CD4-positive, alpha-beta T cell treated with Interleukin-4 for 4 hours (primary cell): Measurements from ENCODE around the gene FLT4.
"Not testable (repeated sequence)": the region's sequence is repeated elsewhere in the genome, so short reads cannot be mapped to it uniquely, and the experiment has no call there.

Source experiments
- DNase-seq: peaks from one replicate; pipeline ENCODE4 v3.0.0-alpha.2; 2020

FLT4 gene

GRCh38 chr5:180649297-180650039 lies at the start of gene FLT4:
Gene FLT4, minus strand, starts transcription at chr5:180649600. Its CDS starts 55 bp downstream, at chr5:180649545.
- DNase-seq, result no peak

DNA sequence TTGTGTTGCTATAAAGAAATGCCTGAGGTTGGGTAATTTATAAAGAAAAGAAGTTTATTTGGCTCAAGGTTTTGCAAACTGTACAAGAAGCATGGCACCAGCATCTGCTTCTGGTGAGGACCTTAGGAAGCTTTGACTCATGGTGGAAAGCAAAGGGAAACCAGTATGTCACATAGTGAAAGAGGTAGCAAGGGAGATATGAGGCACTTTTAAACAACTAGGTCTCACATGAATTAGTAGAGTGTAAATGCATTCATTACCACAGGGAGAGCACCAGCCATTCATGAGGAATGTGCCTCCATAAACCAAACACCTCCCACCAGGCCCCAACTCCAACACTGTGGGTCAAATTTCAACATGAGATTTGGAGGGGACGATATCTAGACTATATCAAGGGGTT lies 49.6 kb upstream of the FLT4 start:
- no peak for DNase-seq

DNA sequence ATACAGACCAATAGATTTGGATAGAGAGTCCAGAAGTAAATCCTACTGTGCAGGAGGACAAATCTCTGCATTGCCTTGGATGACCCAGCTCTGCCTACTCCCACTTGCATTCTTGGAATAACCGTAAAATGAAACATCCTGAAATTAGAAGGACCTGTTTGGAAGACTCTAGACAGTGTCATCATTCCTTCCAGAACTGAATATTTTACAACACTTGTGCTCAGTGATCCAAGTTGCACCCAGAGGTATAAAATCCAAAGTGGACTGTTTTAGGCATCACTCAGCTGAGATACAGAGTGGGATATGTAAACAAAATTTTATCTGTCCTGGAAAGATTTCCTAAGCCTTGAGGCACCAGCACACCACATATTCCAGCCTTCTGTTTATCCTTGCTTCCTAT lies 46.7 kb upstream of the FLT4 start:
- no peak for DNase-seq

DNA sequence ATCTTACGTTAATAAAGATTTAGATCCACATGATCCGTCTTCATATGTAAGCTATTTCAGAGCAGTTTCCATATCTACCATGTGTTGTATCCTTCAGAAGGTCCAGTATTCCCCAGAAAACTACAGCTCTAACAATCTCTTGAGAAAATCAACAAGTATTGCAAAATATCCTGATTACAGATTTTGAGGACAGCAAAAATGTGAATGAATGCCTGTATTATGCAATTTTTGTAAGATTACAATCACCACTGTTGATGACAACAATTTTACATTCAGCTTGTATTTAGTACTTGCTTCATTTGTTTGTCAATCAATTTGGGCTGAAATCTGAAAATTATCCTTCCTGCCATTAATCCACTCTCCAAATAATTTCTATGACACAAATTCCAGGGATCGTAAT lies 43.0 kb upstream of the FLT4 start:
- no peak for DNase-seq

- DNase-seq, result no peak
Observed at GRCh38 chr5:180691046-180691445, 41.6 kb upstream of the FLT4 start.

- DNase-seq, result no peak
Observed at GRCh38 chr5:180690562-180690961, 41.2 kb upstream of the FLT4 start.

DNA sequence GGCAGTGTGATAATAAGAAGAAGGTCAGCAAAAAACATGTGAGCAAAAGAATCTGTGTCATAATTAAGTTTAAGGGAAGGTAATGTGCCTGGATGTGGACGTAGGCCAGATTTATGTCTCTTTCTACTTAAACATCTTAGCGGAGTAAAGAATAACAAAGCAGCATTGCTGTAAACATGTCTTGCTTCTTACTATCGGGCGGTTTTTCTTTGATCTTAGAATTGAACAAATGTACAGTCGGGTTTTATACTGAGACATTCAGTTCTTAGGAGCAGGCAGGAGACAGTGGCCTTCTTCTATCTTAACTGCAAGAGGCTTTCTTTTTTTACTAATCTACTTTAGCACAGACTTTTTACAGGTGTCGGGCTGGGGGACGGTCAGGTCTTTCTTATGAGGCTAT lies 40.4 kb upstream of the FLT4 start:
- no peak for DNase-seq

GRCh38 chr5:180689071-180689694 lies 39.8 kb upstream of the FLT4 start:
- peak; percentile 49 for DNase-seq

DNA sequence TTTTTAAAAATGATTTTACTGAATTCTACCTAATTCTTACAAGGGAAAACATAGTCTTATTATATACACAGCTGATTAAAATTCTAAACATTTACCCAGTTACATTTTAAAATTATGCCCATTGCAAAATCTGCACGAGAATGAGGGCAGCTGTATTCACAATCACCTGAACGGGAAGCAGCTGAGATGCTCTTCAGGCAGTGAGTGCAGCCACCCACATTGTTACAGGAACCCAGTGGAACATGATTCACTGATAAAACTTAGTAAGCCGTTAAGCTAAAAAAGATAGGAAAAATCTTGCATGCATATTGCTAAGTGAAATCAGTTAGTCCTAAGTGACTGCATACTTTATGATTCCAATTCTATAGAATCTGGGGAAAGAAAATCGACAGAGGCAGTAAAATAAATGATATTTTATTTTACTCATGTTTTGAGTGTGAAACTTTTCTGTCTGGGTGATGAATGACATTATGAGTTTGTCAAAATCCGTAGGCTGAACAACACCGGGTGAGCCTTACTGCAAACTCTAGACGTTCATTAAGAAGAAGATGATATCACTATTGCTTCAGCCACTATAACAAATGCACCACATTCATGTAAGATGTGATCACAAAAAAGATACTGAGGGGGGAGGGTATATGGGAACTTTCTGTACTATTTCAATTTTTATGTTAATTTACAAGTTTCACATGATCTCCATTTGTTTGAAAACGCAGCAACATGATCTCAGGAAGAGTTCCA lies 39.1 kb upstream of the FLT4 start:
- DNase-seq, result no peak

DNA sequence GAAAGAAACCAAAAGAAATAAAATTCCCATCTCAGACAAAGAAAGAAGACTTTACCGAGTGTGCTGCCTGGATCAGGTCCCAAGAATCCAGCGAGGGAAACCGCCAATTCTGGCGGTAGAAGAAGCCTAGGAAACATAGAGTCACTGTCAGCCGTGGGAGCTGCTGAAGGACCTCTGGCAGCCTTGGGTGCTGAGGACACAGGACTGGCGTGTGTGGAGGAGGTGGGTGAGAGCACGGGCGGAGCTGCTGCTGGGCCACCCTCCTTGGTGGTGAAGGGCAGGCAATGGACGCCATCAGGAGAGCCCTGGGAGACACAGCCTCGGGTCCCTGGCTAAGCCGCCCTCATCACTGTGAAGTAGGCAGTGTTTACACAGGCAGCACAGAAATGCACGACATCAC lies 37.4 kb upstream of the FLT4 start:
- not testable (repeated sequence) for DNase-seq

DNA sequence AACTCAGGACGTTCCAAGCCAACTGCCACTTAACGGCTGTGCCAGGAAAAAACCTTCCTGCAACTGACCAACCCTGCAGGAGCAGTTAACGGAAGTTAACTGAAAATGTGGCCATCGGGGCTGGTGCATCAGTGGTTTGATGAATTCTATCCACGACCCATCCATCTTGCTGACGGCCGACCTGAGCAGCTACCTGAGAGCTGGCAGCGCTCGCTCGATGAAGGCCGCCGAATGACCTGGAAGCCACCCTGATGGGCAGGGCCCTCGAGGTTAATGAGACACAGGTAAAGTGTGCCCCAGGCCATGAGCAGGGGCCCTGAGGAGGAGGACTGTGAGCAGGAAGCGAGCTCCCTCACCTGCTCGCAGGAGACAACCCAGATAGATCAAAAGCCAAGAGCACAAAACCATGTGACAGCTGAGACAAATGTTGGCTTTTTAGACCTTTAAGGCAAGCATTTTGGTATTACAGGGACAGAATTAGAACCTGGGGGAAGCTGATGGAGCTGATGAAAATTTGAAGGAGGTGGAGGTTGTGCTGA lies 35.3 kb upstream of the FLT4 start:
- DNase-seq, result no peak

DNA sequence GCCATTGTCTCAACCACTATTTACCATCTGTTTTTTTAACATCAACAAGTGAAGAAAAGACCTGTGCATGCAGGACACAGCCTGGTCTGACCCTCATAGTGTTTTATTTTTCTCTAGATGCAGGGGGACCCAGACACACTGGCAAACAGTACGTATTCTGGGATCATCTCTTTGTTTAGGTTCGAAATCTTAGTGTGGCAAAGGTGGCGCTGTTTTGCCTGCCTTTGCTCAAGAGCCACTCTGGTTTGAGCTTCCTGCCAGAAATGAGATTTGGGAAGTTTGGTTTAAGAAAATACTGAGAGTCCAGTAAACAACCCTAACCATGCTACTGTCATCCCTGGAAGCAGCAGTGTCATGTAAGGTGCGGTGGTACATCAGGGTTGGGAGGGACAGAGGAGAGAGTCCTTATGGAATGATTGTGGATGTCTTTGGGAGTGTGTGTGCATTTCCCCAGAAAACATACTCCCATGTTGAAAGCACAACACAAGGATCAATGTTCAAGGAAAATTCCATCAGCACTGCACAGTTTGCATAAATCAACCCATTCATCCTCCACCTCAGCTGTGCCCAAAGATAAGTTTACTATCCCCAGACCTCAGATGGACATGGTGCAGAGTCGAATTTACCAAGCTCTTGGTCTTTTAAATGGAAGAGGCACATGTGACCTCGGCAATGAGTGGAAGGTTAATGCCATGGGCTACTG lies 34.0 kb upstream of the FLT4 start:
- DNase-seq, result no peak

- DNase-seq, result no peak
Observed at GRCh38 chr5:180682560-180682959, 33.2 kb upstream of the FLT4 start.

- not testable (repeated sequence) for DNase-seq
Observed at GRCh38 chr5:180682008-180682407, 32.6 kb upstream of the FLT4 start.

GRCh38 chr5:180678319-180678718 lies 28.9 kb upstream of the FLT4 start:
- DNase-seq, result not testable (repeated sequence)

- DNase-seq, result no peak
Observed at GRCh38 chr5:180675036-180675635, 25.7 kb upstream of the FLT4 start.

- DNase-seq, result not testable (repeated sequence)
Observed at GRCh38 chr5:180674090-180674475, 24.7 kb upstream of the FLT4 start.

GRCh38 chr5:180673371-180674089 lies 24.1 kb upstream of the FLT4 start:
- no peak for DNase-seq

- DNase-seq, result not testable (repeated sequence)
Observed at GRCh38 chr5:180671958-180672524, 22.6 kb upstream of the FLT4 start.

GRCh38 chr5:180670586-180671359 lies 21.4 kb upstream of the FLT4 start:
- peak; percentile 40 for DNase-seq

DNA sequence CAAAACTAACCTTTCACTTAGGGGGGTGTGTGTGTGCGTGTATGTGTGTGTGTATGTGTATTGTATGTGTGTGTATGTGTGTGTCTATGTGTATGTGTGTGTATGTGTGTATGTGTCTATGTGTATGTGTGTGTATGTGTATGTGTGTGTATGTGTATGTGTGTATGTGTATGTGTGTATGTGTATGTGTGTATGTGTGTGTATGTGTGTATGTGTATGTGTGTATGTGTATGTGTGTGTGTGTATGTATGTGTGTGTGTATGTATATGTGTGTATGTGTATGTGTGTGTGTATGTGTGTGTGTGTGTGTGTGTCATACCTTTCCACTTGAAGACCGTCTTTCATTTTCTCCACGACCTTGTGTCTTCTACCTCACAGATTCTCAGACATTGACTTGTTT lies 20.8 kb upstream of the FLT4 start:
- no peak for DNase-seq
